K562 (cell line): ENCODE measurements around the gene PCBP2. TPM values are rescaled to one million over a fixed set of nuclear protein-coding genes. Genes with fewer than 3 reads are reported as not detected.

Experiments used
- ATAC-seq: fragments of 200-7000 bp; cut with Tn5 transposase; 3 replicates; pipeline ENCODE4 v1.9.1; 2020; ENCODE audit warnings: moderate library complexity
- BruUV-seq: library from RNA; stranded (reverse); fragments of 400-500 nt; replicated peaks from 2 replicates; lab custom pipeline; 2021; lab: Mats Ljungman, UMichigan
- CTCF ChIA-PET: fragments of 300-600 bp; formaldehyde crosslinking; extraction: SDS; loops from one replicate; lab custom pipeline; 2021; ENCODE audit warnings: low intra/inter-chr PET ratio; lab: Yijun Ruan, JAX
- POLR2A ChIA-PET: fragments of 300-600, 350-650 bp; sonication (Branson Sonifier 250); formaldehyde crosslinking; extraction: SDS; loops from one replicate; lab custom pipeline; 2021; ENCODE audit warnings: antibody characterized with exemption, inconsistent platforms; lab: Yijun Ruan, JAX
- DNase-seq, 4 experiments: peaks; one replicate each; pipeline versions ENCODE4 v3.0.0 to v3.0.0-alpha.2; 2011 to 2018; ENCODE audit warnings: low spot score in 3 of 4, mixed read lengths in 3 of 4; ENCODE audit errors: extremely low read depth in 1 of 4
- FAIRE-seq: peaks from 2 replicates; lab custom pipeline; 2011; peaks lifted over from hg19 to GRCh38; lab: Jason Lieb, UNC
- H2AFZ ChIP-seq: 2 replicates; pipeline ENCODE4 v1.6.0; 2011; ENCODE audit warnings: low read depth, low read length, control low read depth, inconsistent platforms
- H3K27ac ChIP-seq: fragments of 200-600 bp; 3 replicates; pipeline ENCODE4 v1.8.0; 2011; ENCODE audit warnings: low read depth, mild to moderate bottlenecking, control low read depth, inconsistent platforms, low read length, moderate library complexity, mixed read lengths; ENCODE audit errors: extremely low read depth
- H3K27me3 ChIP-seq, 2 experiments: fragments of 300-600 bp in 1 of 2; 2 replicates in 1 of 2; 3 replicates in 1 of 2; pipeline versions ENCODE4 v1.6.0 to v1.8.0; 2011; ENCODE audit warnings: inconsistent platforms in 2 of 2, low read length in 2 of 2, mild to moderate bottlenecking in 1 of 2, mixed read lengths in 1 of 2, moderate library complexity in 1 of 2; ENCODE audit not compliant: control insufficient read depth in 2 of 2, insufficient read depth in 2 of 2
- H3K36me3 ChIP-seq: fragments of 300-600 bp; 3 replicates; pipeline ENCODE4 v1.8.0; 2011; ENCODE audit warnings: mild to moderate bottlenecking, low read length, inconsistent platforms; ENCODE audit not compliant: control insufficient read depth, insufficient read depth
- H3K4me1 ChIP-seq, 2 experiments: fragments of 200-600 bp in 1 of 2; replicated peaks in 1 of 2; 2 replicates in 1 of 2; 3 replicates in 1 of 2; pipeline versions ENCODE4 v1.5.1 to v1.8.0; 2011; ENCODE audit warnings: inconsistent platforms in 2 of 2, low read length in 2 of 2, mild to moderate bottlenecking in 1 of 2, mixed read lengths in 1 of 2, moderate library complexity in 1 of 2; ENCODE audit not compliant: control insufficient read depth in 2 of 2, insufficient read depth in 2 of 2
- H3K4me2 ChIP-seq: 2 replicates; pipeline ENCODE4 v1.6.1; 2011; ENCODE audit warnings: low read length, control low read depth, inconsistent platforms, mixed read lengths; ENCODE audit not compliant: insufficient read depth
- H3K4me3 ChIP-seq: fragments of 200-600 bp; sonication (generic), shearing (Covaris generic); 2 replicates; pipeline ENCODE4 v1.5.1; 2016; ENCODE audit warnings: control low read depth, inconsistent platforms
- H3K79me2 ChIP-seq: fragments of 200-600 bp; 3 replicates; pipeline ENCODE4 v1.8.0; 2011; ENCODE audit warnings: low read length, inconsistent platforms; ENCODE audit not compliant: control insufficient read depth, insufficient read depth
- H3K9ac ChIP-seq, 2 experiments: 2 replicates each; pipeline versions ENCODE4 v1.6.0 to v1.6.1; 2011; ENCODE audit warnings: low read depth in 2 of 2, low read length in 2 of 2, control low read depth in 1 of 2, inconsistent platforms in 1 of 2, mild to moderate bottlenecking in 1 of 2, mixed read lengths in 1 of 2; ENCODE audit not compliant: insufficient read depth in 1 of 2
- H3K9me1 ChIP-seq: one replicate; pipeline ENCODE4 v1.6.0; 2011; ENCODE audit warnings: inconsistent platforms, mild to moderate bottlenecking, low read length, moderate library complexity; ENCODE audit not compliant: control insufficient read depth, insufficient read depth
- H3K9me3 ChIP-seq: replicated peaks from 2 replicates; pipeline ENCODE4 v1.5.1; 2011; ENCODE audit warnings: low read depth, low read length, inconsistent platforms; ENCODE audit not compliant: control insufficient read depth, insufficient read depth
- H4K20me1 ChIP-seq: replicated peaks from 2 replicates; pipeline ENCODE4 v1.6.1; 2011; ENCODE audit warnings: low read length, inconsistent platforms, mixed read lengths; ENCODE audit not compliant: control insufficient read depth, insufficient read depth
- ATF6 ChIP-seq: sonication (generic); formaldehyde crosslinking; IDR thresholded peaks from 2 replicates; pipeline ENCODE4 v1.4.0; 2020; ENCODE audit warnings: mild to moderate bottlenecking, missing genetic modification reagents
- DPF2 ChIP-seq: fragments of 450-650 bp; IDR thresholded peaks from 2 replicates; pipeline ENCODE4 v1.6.1; 2016
- FOXM1 ChIP-seq, 2 experiments: fragments of 450-650 bp in 1 of 2; sonication (generic) in 1 of 2; formaldehyde crosslinking in 1 of 2; IDR thresholded peaks; 2 replicates each; pipeline versions ENCODE4 v1.6.1 to v1.9.0; 2017 to 2022; ENCODE audit warnings: low read depth in 2 of 2, mild to moderate bottlenecking in 2 of 2, missing genetic modification reagents in 1 of 2, moderate library complexity in 1 of 2
- GABPB2 ChIP-seq: fragments of 250-450 bp; sonication (Bioruptor Pico); conservative IDR thresholded peaks from 2 replicates; pipeline ENCODE4 v1.5.1; 2021; ENCODE audit warnings: mild to moderate bottlenecking
- HMBOX1 ChIP-seq: sonication (generic); IDR thresholded peaks from 2 replicates; pipeline ENCODE4 v1.6.1; 2016
- KAT7 ChIP-seq: sonication (generic); formaldehyde crosslinking; IDR thresholded peaks from 2 replicates; pipeline ENCODE4 v1.8.0; 2022; ENCODE audit warnings: missing genetic modification reagents, mild to moderate bottlenecking, borderline replicate concordance
- MAFK ChIP-seq: IDR thresholded peaks from 2 replicates; pipeline ENCODE4 v1.6.1; 2011; ENCODE audit warnings: low read length, improper control_type of control experiment
- PHF21A ChIP-seq: fragments of 450-650 bp; IDR thresholded peaks from 2 replicates; pipeline ENCODE4 v1.6.1; 2017; ENCODE audit warnings: low read depth, borderline replicate concordance
- RB1 ChIP-seq: fragments of 450-650 bp; IDR thresholded peaks from 2 replicates; pipeline ENCODE4 v1.6.1; 2017; ENCODE audit warnings: low read depth, mild to moderate bottlenecking
- SREBF2 ChIP-seq: sonication (generic); formaldehyde crosslinking; IDR thresholded peaks from 2 replicates; pipeline ENCODE4 v1.4.0; 2020; ENCODE audit warnings: mild to moderate bottlenecking, missing genetic modification reagents
- WGBS: fragments of 100-300 bp; shearing (Covaris generic); methylation state at CpG from one replicate; pipeline ENCODE4 v1.1.6; 2016; ENCODE audit warnings: low coverage, mixed read lengths; ENCODE audit not compliant: insufficient coverage; ENCODE audit errors: missing lambda C conversion rate; 5-methylcytosine and 5-hydroxymethylcytosine counted together
- in situ Hi-C: fragments of 300-500 bp; cut with MboI; formaldehyde crosslinking; loops from 4 replicates; pipeline ENCODE4 v1.15.0; 2018; ENCODE audit warnings: inconsistent platforms, mixed read lengths
- intact Hi-C: fragments of 100-400 bp; cut with micrococcal nuclease; formaldehyde crosslinking; loops from 2 replicates; pipeline ENCODE4 v1.14.2; 2022
- polyA plus RNA-seq, 8 experiments: library from polyadenylated mRNA; depleted of rRNA in 4 of 8; stranded (reverse) in 5 of 8; unstranded in 3 of 8; fragments of >200 nt; fragmentation: Nextera tagmentation in 2 of 8; fragmentation: Illumina TruSeq in 1 of 8; extraction: Ambion mirVana in 2 of 8; extraction: Trizol in 1 of 8; gene quantifications; 2 replicates each; pipeline versions ENCODE4 v1.2.1 to v1.2.3, GENCODE V29; 2011 to 2014; ENCODE audit warnings: inconsistent platforms in 1 of 8, missing spikeins in 1 of 8
- total RNA-seq, 7 experiments: library from RNA; depleted of rRNA in 6 of 7; stranded (reverse); fragments of >200 nt in 6 of 7; fragmentation: Illumina TruSeq in 2 of 7; extraction: Trizol in 2 of 7; gene quantifications; 2 replicates each; pipeline versions ENCODE4 v1.2.1 to v1.2.3, GENCODE V29; 2011 to 2021; ENCODE audit warnings: low replicate concordance in 1 of 7
- TF ChIP-seq, protein P1 (sequence below): fragments of 450-650 bp; formaldehyde crosslinking; IDR thresholded peaks from 2 replicates; pipeline ENCODE4 v1.4.0; 2022; ENCODE audit warnings: missing genetic modification characterization
- TF ChIP-seq, protein P2 (sequence below): fragments of 450-650 bp; IDR thresholded peaks from 2 replicates; pipeline ENCODE4 v1.6.1; 2016; ENCODE audit warnings: missing biosample characterization, missing genetic modification characterization

The PCBP2 gene
- total and polyA plus RNA-seq, 9 of the 15 experiments (the other 6 are each of a cell fraction or from before 2014, with no cell fraction given): 137 to 831 (median 328) TPM

GRCh38 chr12:53499266-53500141 is 47.6 kb downstream of the PCBP2 start, which contains the start of gene MAP3K12 (continued):
- no peak for TF ChIP-seq MAFK
- TF ChIP-seq, all 486 proteins: peak for 22

DNA sequence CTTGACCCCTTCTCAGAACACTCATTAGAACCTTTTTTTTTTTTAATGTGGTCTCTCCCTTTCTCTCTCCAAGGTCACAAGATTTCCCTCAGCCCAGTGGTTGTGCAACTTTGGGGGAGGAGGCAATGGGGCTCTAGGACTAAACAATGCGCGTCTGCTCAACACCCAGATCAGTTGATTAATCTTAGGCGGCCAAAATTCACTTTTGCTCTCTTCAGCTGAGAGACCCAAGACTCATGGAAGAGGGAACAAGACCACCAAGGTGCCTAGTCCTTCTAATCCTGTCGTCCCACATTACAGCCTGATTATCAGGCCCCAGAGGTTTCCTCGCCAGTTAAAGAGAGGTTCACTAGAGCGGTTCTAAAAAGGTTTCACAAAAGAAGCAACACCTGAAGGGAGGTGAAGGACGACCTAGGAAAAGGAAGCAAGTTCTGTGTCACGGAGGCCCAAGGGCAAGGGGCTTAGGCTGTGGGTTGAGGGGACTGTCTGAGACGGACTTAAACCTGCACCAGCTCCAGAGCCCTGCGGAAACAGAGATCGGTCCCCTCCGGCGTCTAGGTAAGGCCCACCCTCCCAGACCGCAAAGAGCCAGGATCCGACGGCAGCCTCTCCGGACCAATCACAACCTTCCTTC is 48.4 kb downstream of the PCBP2 start:
- H3K4me1 ChIP-seq: peaks cover 37 to 44% of the 10 kb centered on the region in 2 experiments; a peak in 4 of 5 replicates
- H3K9ac ChIP-seq: peak overlapping the region; percentile 89 to 97
- H3K36me3 ChIP-seq: peaks cover 22% of the 10 kb centered on the region; the same call in 2 of the 3 replicates
- no peaks in the 10 kb centered on the region for H3K9me1 ChIP-seq
- 0% methylated on average over 17 of the region's 17 CpGs for WGBS
- TSS peak; percentile 90 for BruUV-seq
- peak overlapping the region; percentile 97 for H3K27ac ChIP-seq
- peak overlapping the region; percentile 87 for H3K4me2 ChIP-seq
- no peaks in the 10 kb centered on the region for H3K9me3 ChIP-seq
- intact Hi-C loops: loop anchor here (10.0 kb wide), 1 partner anchor 435 kb away; no protein-coding TSS in a partner anchor
- DNase-seq (peak; percentile 65 to 99 (median 97)), FAIRE-seq (no peak), ATAC-seq (no peak; the same call in 2 of the 3 replicates)
- ChIA-PET POLR2A (interaction anchor here (0.6 to 2.7 kb wide), 32 partner anchors 8 to 421 kb away, joined by 3 to 24 read pairs (median 4); partner anchors contain the start of genes AAAS, SP1 and SPRYD3), CTCF (no interaction called here)
- no peaks in the 10 kb centered on the region for H4K20me1 ChIP-seq
- in situ Hi-C loops: loop anchor here (10.0 kb wide), 1 partner anchor 175 kb away; the partner anchor contains the start of gene AAAS
- peak overlapping the region; percentile 79 for H3K4me3 ChIP-seq
- peak overlapping the region; percentile 58 for H2AFZ ChIP-seq
- no peaks in the 10 kb centered on the region for H3K27me3 ChIP-seq
- H3K79me2 ChIP-seq: peaks cover 27% of the 10 kb centered on the region
- TF ChIP-seq, protein P1, sequence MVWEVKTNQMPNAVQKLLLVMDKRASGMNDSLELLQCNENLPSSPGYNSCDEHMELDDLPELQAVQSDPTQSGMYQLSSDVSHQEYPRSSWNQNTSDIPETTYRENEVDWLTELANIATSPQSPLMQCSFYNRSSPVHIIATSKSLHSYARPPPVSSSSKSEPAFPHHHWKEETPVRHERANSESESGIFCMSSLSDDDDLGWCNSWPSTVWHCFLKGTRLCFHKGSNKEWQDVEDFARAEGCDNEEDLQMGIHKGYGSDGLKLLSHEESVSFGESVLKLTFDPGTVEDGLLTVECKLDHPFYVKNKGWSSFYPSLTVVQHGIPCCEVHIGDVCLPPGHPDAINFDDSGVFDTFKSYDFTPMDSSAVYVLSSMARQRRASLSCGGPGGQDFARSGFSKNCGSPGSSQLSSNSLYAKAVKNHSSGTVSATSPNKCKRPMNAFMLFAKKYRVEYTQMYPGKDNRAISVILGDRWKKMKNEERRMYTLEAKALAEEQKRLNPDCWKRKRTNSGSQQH (CRISPR knock-in tag): no peak
- TF ChIP-seq PHF21A: no peak
- TF ChIP-seq DPF2: peak; percentile 55
- no peak for TF ChIP-seq RB1
- no peak for TF ChIP-seq GABPB2
- peak; percentile 84; the same call in 1 of the 2 replicates for TF ChIP-seq KAT7
- no peak for TF ChIP-seq SREBF2 (CRISPR knock-in tag)
- TF ChIP-seq HMBOX1: 0 out of 2 replicates have a peak, but pooled peaks have one; percentile 32
- TF ChIP-seq FOXM1 (IDR thresholded peaks at IDR 0.05; ENCODE audit: low read depth): no peak
- peak; percentile 34; the same call in 1 of the 2 replicates for TF ChIP-seq FOXM1 (CRISPR knock-in tag; IDR thresholded peaks at IDR 0.05; ENCODE audit: low read depth)
- TF ChIP-seq, protein P2, sequence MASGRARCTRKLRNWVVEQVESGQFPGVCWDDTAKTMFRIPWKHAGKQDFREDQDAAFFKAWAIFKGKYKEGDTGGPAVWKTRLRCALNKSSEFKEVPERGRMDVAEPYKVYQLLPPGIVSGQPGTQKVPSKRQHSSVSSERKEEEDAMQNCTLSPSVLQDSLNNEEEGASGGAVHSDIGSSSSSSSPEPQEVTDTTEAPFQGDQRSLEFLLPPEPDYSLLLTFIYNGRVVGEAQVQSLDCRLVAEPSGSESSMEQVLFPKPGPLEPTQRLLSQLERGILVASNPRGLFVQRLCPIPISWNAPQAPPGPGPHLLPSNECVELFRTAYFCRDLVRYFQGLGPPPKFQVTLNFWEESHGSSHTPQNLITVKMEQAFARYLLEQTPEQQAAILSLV (tag): peak; percentile 53; the same call in 1 of the 2 replicates
- 0 out of 2 replicates have a peak, but pooled peaks have one; percentile 31 for TF ChIP-seq ATF6 (CRISPR knock-in tag)
